GM12878 (cell line): ENCODE data around the gene ZBTB32. TPM values are rescaled to one million over a fixed set of nuclear protein-coding genes. Genes with fewer than 3 reads are reported as not detected.

ENCODE experiments used
- ATAC-seq: fragments of 200-7000 bp; cut with Tn5 transposase; 3 replicates; pipeline ENCODE4 v1.9.1; 2020; ENCODE audit warnings: mild to moderate bottlenecking, moderate library complexity
- BruUV-seq: library from RNA; stranded (reverse); fragments of 400-500 nt; replicated peaks from 2 replicates; lab custom pipeline; 2021; lab: Mats Ljungman, UMichigan
- CTCF ChIA-PET: fragments of 300-600 bp; sonication (Branson Sonifier 250); formaldehyde crosslinking; extraction: SDS; loops from one replicate; lab custom pipeline; 2021; ENCODE audit warnings: inconsistent platforms; lab: Yijun Ruan, JAX
- POLR2A ChIA-PET: fragments of 350-600 bp; formaldehyde crosslinking; extraction: SDS; loops from one replicate; lab custom pipeline; 2021; ENCODE audit warnings: inconsistent platforms; lab: Charles Lee
- RAD21 ChIA-PET: fragments of 300-600 bp; sonication (Branson Sonifier 250); formaldehyde crosslinking; loops from one replicate; lab custom pipeline; 2023; ENCODE audit warnings: antibody characterized with exemption; ENCODE audit not compliant: unreplicated experiment; lab: Charles Lee
- SMC1A ChIA-PET: fragments of 300-600 bp; sonication (Branson Sonifier 250); formaldehyde crosslinking; loops from one replicate; lab custom pipeline; 2023; ENCODE audit not compliant: unreplicated experiment, uncharacterized antibody; lab: Charles Lee
- DNase-seq: peaks from one replicate; pipeline ENCODE4 v3.0.0-alpha.2; 2011; ENCODE audit warnings: low read depth, low spot score
- FAIRE-seq: peaks from 3 replicates; lab custom pipeline; 2011; peaks lifted over from hg19 to GRCh38; lab: Jason Lieb, UNC
- H2AFZ ChIP-seq: 2 replicates; pipeline ENCODE4 v1.6.0; 2011; ENCODE audit warnings: low read depth, low read length, control low read depth; ENCODE audit not compliant: control insufficient read depth
- H3K27ac ChIP-seq: 2 replicates; pipeline ENCODE4 v1.5.1; 2011; ENCODE audit warnings: control low read depth; ENCODE audit not compliant: control insufficient read depth, insufficient read depth
- H3K27me3 ChIP-seq, 2 experiments: replicated peaks in 1 of 2; 2 replicates each; pipeline versions ENCODE4 v1.6.0 to v1.6.1; 2011; ENCODE audit warnings: low read length in 1 of 2; ENCODE audit not compliant: control insufficient read depth in 2 of 2, insufficient read depth in 2 of 2
- H3K36me3 ChIP-seq, 2 experiments: 2 replicates each; pipeline ENCODE4 v1.5.1; 2011; ENCODE audit warnings: low read length in 1 of 2; ENCODE audit not compliant: control insufficient read depth in 2 of 2, insufficient read depth in 2 of 2
- H3K4me1 ChIP-seq: 2 replicates; pipeline ENCODE4 v1.6.1; 2011; ENCODE audit warnings: mild to moderate bottlenecking, low read length, moderate library complexity, mixed read lengths; ENCODE audit not compliant: control insufficient read depth, insufficient read depth
- H3K4me2 ChIP-seq: 2 replicates; pipeline ENCODE4 v1.6.0; 2011; ENCODE audit warnings: control low read depth; ENCODE audit not compliant: control insufficient read depth, insufficient read depth
- H3K4me3 ChIP-seq: fragments of 200-600 bp; sonication (generic); 2 replicates; pipeline ENCODE4 v1.5.1; 2016
- H3K79me2 ChIP-seq: 2 replicates; pipeline ENCODE4 v1.6.0; 2011; ENCODE audit warnings: low read length; ENCODE audit not compliant: control insufficient read depth, insufficient read depth
- H3K9ac ChIP-seq: 2 replicates; pipeline ENCODE4 v1.8.0; 2011; ENCODE audit warnings: low read length, control low read depth, mixed read lengths; ENCODE audit not compliant: control insufficient read depth, insufficient read depth
- H3K9me3 ChIP-seq: replicated peaks from 3 replicates; pipeline ENCODE4 v1.5.1; 2011; ENCODE audit warnings: mild to moderate bottlenecking, low read length; ENCODE audit not compliant: control insufficient read depth, insufficient read depth
- H4K20me1 ChIP-seq: 2 replicates; pipeline ENCODE4 v1.6.0; 2011; ENCODE audit not compliant: control insufficient read depth, insufficient read depth
- CREB1 ChIP-seq: IDR thresholded peaks from 2 replicates; pipeline ENCODE4 v1.6.1; 2012; ENCODE audit warnings: low read depth, mild to moderate bottlenecking, inconsistent platforms
- KLF5 ChIP-seq: fragments of 450-650 bp; IDR thresholded peaks from 2 replicates; pipeline ENCODE4 v1.6.1; 2014; ENCODE audit warnings: mild to moderate bottlenecking; ENCODE audit not compliant: partially characterized antibody
- MYC ChIP-seq: IDR thresholded peaks from 2 replicates; pipeline ENCODE4 v1.6.1; 2011; ENCODE audit warnings: mild to moderate bottlenecking, low read length, moderate library complexity, inconsistent platforms; ENCODE audit not compliant: insufficient read depth, insufficient replicate concordance, insufficient read length, severe bottlenecking
- POLR2A ChIP-seq: IDR thresholded peaks from 2 replicates; pipeline ENCODE4 v1.6.1; 2011; ENCODE audit warnings: low read depth, mild to moderate bottlenecking, low read length
- SMAD5 ChIP-seq: IDR thresholded peaks from 2 replicates; pipeline ENCODE4 v1.6.1; 2016; ENCODE audit warnings: antibody characterized with exemption, low read depth
- WGBS: methylation state at CpG from one replicate; pipeline ENCODE4 v1.1.6; 2016; ENCODE audit warnings: low lambda C conversion rate; ENCODE audit not compliant: insufficient replicate concordance, insufficient coverage; ENCODE audit errors: missing lambda C conversion rate; 5-methylcytosine and 5-hydroxymethylcytosine counted together
- in situ Hi-C: fragments of 300-500 bp; cut with MboI; formaldehyde crosslinking; loops from 9 replicates; pipeline ENCODE4 v1.14.3; 2018; ENCODE audit warnings: mixed read lengths
- intact Hi-C: fragments of 100-400 bp; cut with micrococcal nuclease; formaldehyde crosslinking; loops from one replicate; pipeline ENCODE4 v1.14.2; 2022; ENCODE audit not compliant: unreplicated experiment
- polyA plus RNA-seq, 11 experiments: library from polyadenylated mRNA; depleted of rRNA in 4 of 11; unstranded in 6 of 11; stranded (reverse) in 5 of 11; fragments of >200 nt; fragmentation: Nextera tagmentation in 4 of 11; fragmentation: Illumina TruSeq in 1 of 11; extraction: Ambion mirVana in 4 of 11; extraction: Trizol in 1 of 11; gene quantifications; 1 replicate in 1 of 11; 2 replicates in 10 of 11; pipeline versions ENCODE4 v1.2.1 to v1.2.3, GENCODE V29; 2011 to 2016; ENCODE audit warnings: inconsistent platforms in 2 of 11, missing spikeins in 2 of 11, low read depth in 1 of 11
- total RNA-seq, 4 experiments: library from RNA; depleted of rRNA in 3 of 4; stranded (reverse); fragments of >200 nt in 3 of 4; fragmentation: Illumina TruSeq in 1 of 4; extraction: Trizol in 1 of 4; gene quantifications; 2 replicates each; pipeline versions ENCODE4 v1.2.1 to v1.2.3, GENCODE V29; 2013 to 2021
- TF ChIP-seq, protein P1 (sequence below): fragments of 450-650 bp; IDR thresholded peaks from 2 replicates; pipeline ENCODE4 v1.6.1; 2016; ENCODE audit warnings: mild to moderate bottlenecking, moderate library complexity, borderline replicate concordance
- TF ChIP-seq, protein P2 (sequence below): fragments of 450-650 bp; IDR thresholded peaks from 2 replicates; pipeline ENCODE4 v1.6.1; 2018; ENCODE audit warnings: mild to moderate bottlenecking, low read depth, moderate library complexity; ENCODE audit not compliant: partially characterized antibody

ZBTB32 gene
- total and polyA plus RNA-seq, 10 of the 15 experiments (the other 5 are each of a cell fraction or from before 2014, with no cell fraction given) = 1.0 to 46.7 (median 16.0) TPM

DNA sequence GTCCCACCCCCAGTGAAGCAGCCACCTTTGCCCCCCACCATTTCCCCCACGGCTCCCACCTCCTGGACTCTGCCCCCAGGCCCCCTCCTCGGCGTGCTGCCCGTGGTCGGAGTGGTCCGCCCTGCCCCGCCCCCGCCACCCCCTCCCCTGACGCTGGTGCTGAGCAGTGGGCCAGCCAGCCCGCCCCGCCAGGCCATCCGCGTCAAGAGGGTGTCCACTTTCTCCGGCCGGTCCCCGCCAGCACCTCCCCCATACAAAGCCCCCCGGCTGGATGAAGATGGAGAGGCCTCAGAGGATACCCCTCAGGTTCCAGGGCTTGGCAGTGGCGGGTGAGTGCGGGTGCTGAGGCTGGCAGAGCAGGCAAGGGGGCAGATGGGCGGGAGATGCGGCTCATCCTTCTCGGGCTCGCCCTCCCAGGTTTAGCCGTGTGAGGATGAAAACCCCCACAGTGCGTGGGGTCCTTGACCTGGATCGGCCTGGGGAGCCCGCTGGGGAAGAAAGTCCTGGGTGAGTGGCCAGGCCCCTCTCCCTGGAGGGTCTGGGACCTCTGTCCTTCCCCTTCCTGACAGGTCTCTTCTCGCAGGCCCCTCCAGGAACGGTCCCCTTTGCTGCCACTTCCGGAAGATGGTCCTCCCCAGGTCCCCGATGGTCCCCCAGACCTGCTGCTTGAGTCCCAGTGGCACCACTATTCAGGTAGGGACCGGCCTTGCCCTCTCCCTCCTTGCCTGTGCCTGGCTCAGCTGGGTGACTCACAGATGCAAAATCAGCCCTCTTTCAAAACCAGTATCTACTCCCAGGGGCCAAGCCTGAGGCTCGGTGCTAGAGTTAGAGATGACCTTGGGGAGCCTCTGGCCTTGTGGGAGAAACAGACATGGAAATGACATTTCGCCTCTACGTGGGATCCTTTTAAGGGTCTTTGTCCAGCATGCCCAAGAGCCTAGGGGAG, 29.1 kb downstream of the ZBTB32 start:
- Histone ChIP-seq H3K27me3 (no peaks in the 10 kb centered on the region), H4K20me1 (no peaks in the 10 kb centered on the region)
- BruUV-seq = no TSS peak
- SMC1A ChIA-PET = no interaction called here
- TF ChIP-seq POLR2A (peak; percentile 57), MYC (no peak)
- TF ChIP-seq, all 136 proteins: peak for 1
- intact Hi-C loops (no loop called here), in situ Hi-C loops (no loop called here)
- ATAC-seq (no peak), DNase-seq (no peak), FAIRE-seq (no peak)
- Histone ChIP-seq H2AFZ (no peak overlapping the region), H3K4me2 (no peak overlapping the region), H3K9ac (no peak overlapping the region), H3K36me3 (peaks cover 16 to 49% of the 10 kb centered on the region in 2 experiments; a peak in 3 of 4 replicates), H3K9me3 (no peaks in the 10 kb centered on the region), H3K4me1 (no peaks in the 10 kb centered on the region), H3K79me2 (no peaks in the 10 kb centered on the region), H3K4me3 (no peak overlapping the region), H3K27ac (no peak overlapping the region)
- 83% methylated on average over 23 of the region's 35 CpGs for WGBS
- ChIA-PET RAD21 (no interaction called here), POLR2A (no interaction called here), CTCF (no interaction called here)

DNA sequence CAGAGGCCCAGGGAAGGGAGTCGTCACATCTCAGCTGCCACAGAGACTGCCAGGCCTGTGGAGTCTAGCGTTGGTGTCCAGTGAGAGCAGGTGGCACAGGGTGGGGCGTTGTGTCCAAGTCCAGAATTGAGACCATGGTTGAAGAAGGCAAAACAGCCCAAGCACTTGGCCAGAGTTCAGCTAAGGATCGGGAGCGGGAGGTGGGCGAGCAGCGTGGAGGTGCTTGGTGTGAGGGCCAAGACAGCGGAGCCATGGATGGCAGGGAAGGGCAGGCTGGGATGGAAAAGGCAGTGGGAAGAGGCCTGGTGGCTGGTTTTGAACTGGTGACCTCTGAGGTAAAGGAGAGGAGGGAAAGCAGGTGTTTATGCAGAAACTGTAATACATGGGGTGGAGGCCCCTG, 29.9 kb downstream of the ZBTB32 start:
- intact Hi-C loops (no loop called here), in situ Hi-C loops (no loop called here)
- H3K27me3 ChIP-seq = no peaks in the 10 kb centered on the region
- FAIRE-seq = no peak
- over 99% methylated on average over 8 of the region's 8 CpGs for WGBS
- H3K36me3 ChIP-seq = peaks cover 16 to 51% of the 10 kb centered on the region in 2 experiments; a peak in 3 of 4 replicates
- RAD21 ChIA-PET = no interaction called here
- H3K4me2 ChIP-seq = no peak overlapping the region
- H3K4me1 ChIP-seq = no peaks in the 10 kb centered on the region
- no peaks in the 10 kb centered on the region for H3K9me3 ChIP-seq
- DNase-seq = no peak
- POLR2A ChIA-PET = no interaction called here
- CTCF ChIA-PET = no interaction called here
- H3K27ac ChIP-seq = no peak overlapping the region
- BruUV-seq = no TSS peak
- no peak for ATAC-seq
- no peak overlapping the region for H3K4me3 ChIP-seq
- SMC1A ChIA-PET = no interaction called here
- H3K9ac ChIP-seq = no peak overlapping the region
- H4K20me1 ChIP-seq = no peaks in the 10 kb centered on the region
- no peak overlapping the region for H2AFZ ChIP-seq
- H3K79me2 ChIP-seq = no peaks in the 10 kb centered on the region
- TF ChIP-seq, protein P1, sequence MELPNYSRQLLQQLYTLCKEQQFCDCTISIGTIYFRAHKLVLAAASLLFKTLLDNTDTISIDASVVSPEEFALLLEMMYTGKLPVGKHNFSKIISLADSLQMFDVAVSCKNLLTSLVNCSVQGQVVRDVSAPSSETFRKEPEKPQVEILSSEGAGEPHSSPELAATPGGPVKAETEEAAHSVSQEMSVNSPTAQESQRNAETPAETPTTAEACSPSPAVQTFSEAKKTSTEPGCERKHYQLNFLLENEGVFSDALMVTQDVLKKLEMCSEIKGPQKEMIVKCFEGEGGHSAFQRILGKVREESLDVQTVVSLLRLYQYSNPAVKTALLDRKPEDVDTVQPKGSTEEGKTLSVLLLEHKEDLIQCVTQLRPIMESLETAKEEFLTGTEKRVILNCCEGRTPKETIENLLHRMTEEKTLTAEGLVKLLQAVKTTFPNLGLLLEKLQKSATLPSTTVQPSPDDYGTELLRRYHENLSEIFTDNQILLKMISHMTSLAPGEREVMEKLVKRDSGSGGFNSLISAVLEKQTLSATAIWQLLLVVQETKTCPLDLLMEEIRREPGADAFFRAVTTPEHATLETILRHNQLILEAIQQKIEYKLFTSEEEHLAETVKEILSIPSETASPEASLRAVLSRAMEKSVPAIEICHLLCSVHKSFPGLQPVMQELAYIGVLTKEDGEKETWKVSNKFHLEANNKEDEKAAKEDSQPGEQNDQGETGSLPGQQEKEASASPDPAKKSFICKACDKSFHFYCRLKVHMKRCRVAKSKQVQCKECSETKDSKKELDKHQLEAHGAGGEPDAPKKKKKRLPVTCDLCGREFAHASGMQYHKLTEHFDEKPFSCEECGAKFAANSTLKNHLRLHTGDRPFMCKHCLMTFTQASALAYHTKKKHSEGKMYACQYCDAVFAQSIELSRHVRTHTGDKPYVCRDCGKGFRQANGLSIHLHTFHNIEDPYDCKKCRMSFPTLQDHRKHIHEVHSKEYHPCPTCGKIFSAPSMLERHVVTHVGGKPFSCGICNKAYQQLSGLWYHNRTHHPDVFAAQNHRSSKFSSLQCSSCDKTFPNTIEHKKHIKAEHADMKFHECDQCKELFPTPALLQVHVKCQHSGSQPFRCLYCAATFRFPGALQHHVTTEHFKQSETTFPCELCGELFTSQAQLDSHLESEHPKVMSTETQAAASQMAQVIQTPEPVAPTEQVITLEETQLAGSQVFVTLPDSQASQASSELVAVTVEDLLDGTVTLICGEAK = no peak
- TF ChIP-seq, protein P2, sequence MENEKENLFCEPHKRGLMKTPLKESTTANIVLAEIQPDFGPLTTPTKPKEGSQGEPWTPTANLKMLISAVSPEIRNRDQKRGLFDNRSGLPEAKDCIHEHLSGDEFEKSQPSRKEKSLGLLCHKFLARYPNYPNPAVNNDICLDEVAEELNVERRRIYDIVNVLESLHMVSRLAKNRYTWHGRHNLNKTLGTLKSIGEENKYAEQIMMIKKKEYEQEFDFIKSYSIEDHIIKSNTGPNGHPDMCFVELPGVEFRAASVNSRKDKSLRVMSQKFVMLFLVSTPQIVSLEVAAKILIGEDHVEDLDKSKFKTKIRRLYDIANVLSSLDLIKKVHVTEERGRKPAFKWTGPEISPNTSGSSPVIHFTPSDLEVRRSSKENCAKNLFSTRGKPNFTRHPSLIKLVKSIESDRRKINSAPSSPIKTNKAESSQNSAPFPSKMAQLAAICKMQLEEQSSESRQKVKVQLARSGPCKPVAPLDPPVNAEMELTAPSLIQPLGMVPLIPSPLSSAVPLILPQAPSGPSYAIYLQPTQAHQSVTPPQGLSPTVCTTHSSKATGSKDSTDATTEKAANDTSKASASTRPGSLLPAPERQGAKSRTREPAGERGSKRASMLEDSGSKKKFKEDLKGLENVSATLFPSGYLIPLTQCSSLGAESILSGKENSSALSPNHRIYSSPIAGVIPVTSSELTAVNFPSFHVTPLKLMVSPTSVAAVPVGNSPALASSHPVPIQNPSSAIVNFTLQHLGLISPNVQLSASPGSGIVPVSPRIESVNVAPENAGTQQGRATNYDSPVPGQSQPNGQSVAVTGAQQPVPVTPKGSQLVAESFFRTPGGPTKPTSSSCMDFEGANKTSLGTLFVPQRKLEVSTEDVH = no peak
- no peak for TF ChIP-seq SMAD5
- TF ChIP-seq KLF5 = no peak
- TF ChIP-seq CREB1 = no peak
